ENCODE results near the gene APPL2.
"Not testable (repeated sequence)": the region's sequence is repeated elsewhere in the genome, so short reads cannot be mapped to it uniquely, and the experiment has no call there.

The APPL2 gene

GRCh38 chr12:105257321-105257728, 21.4 kb upstream of the APPL2 start:
- in situ Hi-C loops (cut with HindIII; ENCODE audit: low sequenced_read_pairs): no loop called here

- in situ Hi-C loops (cut with HindIII; ENCODE audit: low sequenced_read_pairs): no loop called here
Measured at GRCh38 chr12:105256921-105257320, 20.9 kb upstream of the APPL2 start.

DNA sequence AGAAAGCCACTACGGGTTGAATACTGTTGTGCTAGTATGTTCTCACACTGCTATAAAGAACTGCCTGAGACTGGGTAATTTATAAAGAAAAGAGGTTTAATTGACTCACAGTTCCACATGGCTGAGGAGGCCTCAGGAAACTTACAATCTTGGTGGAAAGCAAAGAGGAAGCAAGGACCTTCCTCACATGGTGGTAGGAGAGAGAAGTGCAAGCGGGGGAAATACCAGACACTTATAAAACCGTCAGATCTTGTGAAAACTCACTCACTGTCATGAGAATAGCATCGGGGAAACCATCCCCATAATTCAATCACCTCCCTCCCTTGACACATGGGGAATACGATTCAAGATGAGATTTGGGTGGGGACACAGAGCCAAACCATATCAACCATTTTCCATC, 20.5 kb upstream of the APPL2 start:
- in situ Hi-C loops (cut with HindIII; ENCODE audit: low sequenced_read_pairs): not testable (repeated sequence)

DNA sequence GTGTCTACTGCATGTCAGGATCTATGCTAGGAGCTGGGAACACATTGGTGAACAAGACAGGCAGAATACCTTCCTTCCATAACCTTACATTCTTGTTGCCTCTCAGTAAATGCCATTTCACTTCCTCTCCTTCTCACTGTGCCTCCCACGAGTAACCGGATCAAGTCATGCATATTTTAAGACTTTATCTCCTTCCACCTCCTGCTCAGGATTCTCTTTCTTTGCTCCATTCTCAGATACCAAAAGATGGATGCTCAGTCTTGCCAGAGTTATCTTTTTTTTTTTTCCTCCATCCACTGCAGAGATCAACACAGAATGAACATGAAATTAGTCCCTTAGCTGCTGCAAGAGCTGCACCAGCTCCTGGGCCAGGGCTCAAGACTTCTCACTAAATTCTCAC, 20.0 kb upstream of the APPL2 start:
- in situ Hi-C loops (cut with HindIII; ENCODE audit: low sequenced_read_pairs): no loop called here

DNA sequence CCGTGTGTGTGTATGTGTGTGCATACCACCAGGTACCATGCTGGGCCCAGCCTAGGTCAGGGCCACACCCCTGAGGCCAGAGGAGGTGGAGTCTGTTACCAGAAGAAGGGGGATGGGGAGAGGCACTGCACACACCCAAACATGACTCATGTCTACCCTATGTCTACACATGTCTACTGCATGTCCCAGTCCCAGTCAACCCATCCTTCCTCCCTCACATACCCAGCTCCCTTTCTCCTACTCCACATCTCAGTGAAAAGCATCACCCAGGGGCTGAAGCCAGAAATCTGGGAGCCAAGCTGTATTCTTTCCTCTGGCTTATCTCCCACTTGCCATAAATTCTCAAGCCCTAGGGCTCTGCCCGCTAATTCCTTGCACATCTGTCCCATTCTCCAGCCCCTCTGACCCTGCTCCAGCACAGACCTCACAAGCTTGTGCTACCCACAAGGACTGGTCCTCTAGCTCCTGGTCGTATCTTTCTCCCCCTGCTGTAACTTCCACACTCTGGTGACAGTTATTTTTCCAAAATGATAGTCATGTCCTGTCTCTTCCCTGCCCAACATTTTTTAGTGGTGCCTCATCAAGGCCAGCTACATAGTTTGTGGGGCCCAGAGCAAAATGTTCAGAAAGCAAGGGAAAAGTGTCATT, 18.0 kb upstream of the APPL2 start:
- in situ Hi-C loops (cut with HindIII; ENCODE audit: low sequenced_read_pairs): no loop called here

DNA sequence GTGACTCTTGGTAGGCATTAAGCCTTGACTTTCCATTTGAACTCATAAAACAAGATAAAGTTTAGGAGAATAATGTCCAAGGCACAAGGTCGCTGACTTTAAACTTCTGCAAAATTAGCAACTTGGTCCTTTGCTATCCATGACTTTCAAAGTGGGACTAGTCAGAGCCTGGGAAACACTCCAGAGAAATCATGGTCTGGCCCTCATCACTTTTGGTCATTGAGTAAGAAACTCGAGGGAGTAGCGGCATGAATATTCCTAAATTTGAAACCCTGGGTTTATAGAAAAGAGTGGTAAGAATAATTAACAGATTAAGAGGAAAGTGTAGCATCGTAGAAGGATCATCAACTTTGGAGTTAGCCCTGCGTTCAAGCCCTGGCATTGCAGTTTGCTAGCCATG, 16.9 kb upstream of the APPL2 start:
- in situ Hi-C loops (cut with HindIII; ENCODE audit: low sequenced_read_pairs): no loop called here

- in situ Hi-C loops (cut with HindIII; ENCODE audit: low sequenced_read_pairs): not testable (repeated sequence)
Measured at GRCh38 chr12:105245776-105246427, 9.9 kb upstream of the APPL2 start.

GRCh38 chr12:105245291-105245690, 9.3 kb upstream of the APPL2 start:
- in situ Hi-C loops (cut with HindIII; ENCODE audit: low sequenced_read_pairs): no loop called here

DNA sequence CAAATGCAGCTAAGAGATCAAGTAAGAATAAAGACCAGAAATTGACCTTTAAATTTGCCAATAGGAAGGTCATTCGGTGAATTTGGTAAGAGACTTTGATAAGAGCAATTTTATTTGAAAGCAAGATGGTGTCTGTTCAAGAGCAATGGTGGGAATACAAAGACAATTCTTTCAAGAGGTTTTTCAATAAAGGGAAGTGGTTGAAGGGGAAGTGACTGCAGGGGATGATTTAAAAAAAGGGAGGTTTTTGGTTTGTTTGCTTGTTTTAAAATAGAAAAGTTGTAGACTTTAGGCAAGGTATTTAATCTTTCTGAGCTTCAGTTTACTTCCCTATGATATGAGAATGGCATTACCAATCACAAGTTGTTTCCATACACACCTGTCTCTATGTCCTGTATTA, 4.3 kb upstream of the APPL2 start:
- in situ Hi-C loops (cut with HindIII; ENCODE audit: low sequenced_read_pairs): no loop called here

- in situ Hi-C loops (cut with HindIII; ENCODE audit: low sequenced_read_pairs): no loop called here
Measured at GRCh38 chr12:105239304-105239703, 3.3 kb upstream of the APPL2 start.

- in situ Hi-C loops (cut with HindIII; ENCODE audit: low sequenced_read_pairs): no loop called here
Measured at GRCh38 chr12:105237666-105238065, 1.7 kb upstream of the APPL2 start.

- in situ Hi-C loops (cut with HindIII; ENCODE audit: low sequenced_read_pairs): no loop called here
Measured at GRCh38 chr12:105235281-105235731, 668 bp downstream of the APPL2 start.

GRCh38 chr12:105234197-105234596, 1.8 kb downstream of the APPL2 start:
- in situ Hi-C loops (cut with HindIII; ENCODE audit: low sequenced_read_pairs): no loop called here

DNA sequence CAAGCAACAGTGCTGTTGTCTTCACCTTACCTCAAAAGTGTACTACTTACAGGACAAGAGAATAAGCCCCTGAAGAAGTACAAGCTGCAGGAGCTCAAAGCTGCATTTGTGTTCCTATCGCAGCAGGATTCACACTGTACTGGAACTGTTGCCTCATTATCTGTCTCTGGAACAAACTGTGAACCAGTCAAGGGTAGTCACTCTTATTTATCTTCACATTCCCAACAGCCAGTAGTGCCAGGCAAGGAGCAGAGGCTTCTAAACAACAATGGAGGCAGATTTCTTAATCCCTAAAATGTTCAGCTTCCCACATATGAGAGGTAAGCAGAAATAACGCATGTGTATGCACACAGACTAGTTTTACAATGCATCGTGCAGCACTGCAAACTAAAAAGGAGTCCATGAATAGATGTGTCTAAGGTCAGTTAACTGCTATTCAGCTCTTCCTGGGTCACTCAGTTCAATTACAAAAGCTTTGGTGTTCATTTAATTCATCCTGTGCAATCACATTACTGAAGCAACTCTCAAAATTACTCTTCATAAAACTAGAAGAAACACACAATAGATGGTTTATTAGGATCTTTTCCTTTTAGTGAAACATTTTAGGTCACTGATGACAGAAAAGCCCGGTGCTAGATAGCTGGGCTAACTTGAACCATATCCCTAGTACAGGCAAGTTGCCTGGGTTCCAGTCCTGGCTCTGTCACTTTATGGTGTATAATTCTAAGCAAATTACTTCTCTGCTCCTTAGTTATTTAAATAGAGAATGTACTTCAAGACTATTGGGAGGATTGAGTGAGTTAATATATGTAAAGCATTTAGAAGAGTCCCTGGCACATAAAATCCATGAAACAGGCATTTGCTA, 2.7 kb downstream of the APPL2 start:
- in situ Hi-C loops (cut with HindIII; ENCODE audit: low sequenced_read_pairs): no loop called here

DNA sequence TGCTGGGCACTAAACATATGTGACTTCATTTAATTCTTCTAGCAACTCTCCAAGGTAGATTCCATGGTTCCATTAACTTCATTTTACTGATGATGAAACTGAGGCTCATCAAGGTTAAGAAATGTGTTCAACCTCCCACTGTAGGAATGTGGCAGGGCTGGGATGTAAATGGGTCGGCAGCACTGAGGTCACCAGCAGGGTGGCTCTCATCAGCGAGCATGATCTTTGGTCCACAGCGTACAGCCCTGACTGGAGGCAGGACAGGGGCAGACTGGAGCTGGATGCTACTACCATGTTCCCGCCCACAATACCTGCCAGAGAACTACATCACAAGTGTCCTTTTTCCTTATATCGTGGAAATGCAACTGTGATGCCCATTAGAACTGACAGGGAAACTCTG, 4.6 kb downstream of the APPL2 start:
- in situ Hi-C loops (cut with HindIII; ENCODE audit: low sequenced_read_pairs): no loop called here

- in situ Hi-C loops (cut with HindIII; ENCODE audit: low sequenced_read_pairs): no loop called here
Measured at GRCh38 chr12:105229371-105229770, 6.6 kb downstream of the APPL2 start.

GRCh38 chr12:105228966-105229365, 7.0 kb downstream of the APPL2 start:
- in situ Hi-C loops (cut with HindIII; ENCODE audit: low sequenced_read_pairs): no loop called here

GRCh38 chr12:105228494-105228893, 7.5 kb downstream of the APPL2 start:
- in situ Hi-C loops (cut with HindIII; ENCODE audit: low sequenced_read_pairs): no loop called here

- in situ Hi-C loops (cut with HindIII; ENCODE audit: low sequenced_read_pairs): no loop called here
Measured at GRCh38 chr12:105227879-105228278, 8.1 kb downstream of the APPL2 start.

- in situ Hi-C loops (cut with HindIII; ENCODE audit: low sequenced_read_pairs): no loop called here
Measured at GRCh38 chr12:105226219-105226618, 9.8 kb downstream of the APPL2 start.

DNA sequence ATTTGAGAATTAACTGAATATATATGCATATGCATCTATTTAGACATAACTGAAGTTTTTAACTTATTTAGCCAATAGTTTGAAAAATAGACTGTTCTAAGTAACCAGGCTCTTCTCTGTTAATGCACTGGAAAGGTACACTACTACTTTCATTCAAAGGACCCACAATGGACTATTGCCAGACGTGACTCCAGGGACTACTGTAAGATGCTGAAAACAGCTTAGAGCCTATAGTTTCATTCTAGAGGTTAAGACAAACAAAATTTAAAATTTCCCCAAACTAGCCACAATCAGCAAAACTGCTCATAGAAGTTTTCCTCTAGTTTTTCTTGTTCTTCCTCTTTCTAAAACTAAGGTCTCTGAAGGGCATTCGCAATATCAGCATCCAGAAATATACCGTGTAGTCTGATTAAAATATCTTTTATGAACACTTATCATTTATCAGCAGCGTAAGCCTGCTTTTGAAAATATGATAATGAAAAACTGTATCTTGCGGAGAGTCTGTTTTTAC, 10.4 kb downstream of the APPL2 start:
- in situ Hi-C loops (cut with HindIII; ENCODE audit: low sequenced_read_pairs): no loop called here

GRCh38 chr12:105224399-105224798, 11.6 kb downstream of the APPL2 start:
- in situ Hi-C loops (cut with HindIII; ENCODE audit: low sequenced_read_pairs): no loop called here

Measured in endothelial cell of hepatic sinusoid (primary cell).